IPS DF 6.9 (cell line): ENCODE data around the gene SEL1L.
"Not testable (repeated sequence)": the region's sequence is repeated elsewhere in the genome, so short reads cannot be mapped to it uniquely, and the experiment has no call there.

Experiments
- DNase-seq: peaks from one replicate; pipeline ENCODE4 v3.0.0-alpha.2; 2013; ENCODE audit warnings: low read depth, low spot score
- H3K27ac ChIP-seq: one replicate; pipeline ENCODE4 v1.5.1; 2013; ENCODE audit warnings: low read length, control low read depth
- H3K27me3 ChIP-seq: 2 replicates; pipeline ENCODE4 v1.6.1; 2013; ENCODE audit warnings: mild to moderate bottlenecking, low read length; ENCODE audit not compliant: control insufficient read depth, insufficient read depth
- H3K36me3 ChIP-seq: 2 replicates; pipeline ENCODE4 v1.6.1; 2013; ENCODE audit warnings: low read length; ENCODE audit not compliant: control insufficient read depth, insufficient read depth
- H3K4me1 ChIP-seq: 2 replicates; pipeline ENCODE4 v1.6.1; 2013; ENCODE audit warnings: low read length; ENCODE audit not compliant: control insufficient read depth, insufficient read depth
- H3K4me3 ChIP-seq: 2 replicates; pipeline ENCODE4 v1.5.1; 2013; ENCODE audit warnings: mild to moderate bottlenecking, low read length
- H3K9me3 ChIP-seq: 2 replicates; pipeline ENCODE4 v1.6.1; 2013; ENCODE audit warnings: low read length, inconsistent platforms; ENCODE audit not compliant: control insufficient read depth, insufficient read depth
- WGBS: extraction: QIAGEN DNeasy Blood & Tissue Kit; methylation state at CpG from one replicate; pipeline ENCODE4 v1.1.7; 2013; ENCODE audit warnings: mixed read lengths, missing lambda C conversion rate; ENCODE audit not compliant: insufficient read length, insufficient coverage; 5-methylcytosine and 5-hydroxymethylcytosine counted together

SEL1L gene

DNA sequence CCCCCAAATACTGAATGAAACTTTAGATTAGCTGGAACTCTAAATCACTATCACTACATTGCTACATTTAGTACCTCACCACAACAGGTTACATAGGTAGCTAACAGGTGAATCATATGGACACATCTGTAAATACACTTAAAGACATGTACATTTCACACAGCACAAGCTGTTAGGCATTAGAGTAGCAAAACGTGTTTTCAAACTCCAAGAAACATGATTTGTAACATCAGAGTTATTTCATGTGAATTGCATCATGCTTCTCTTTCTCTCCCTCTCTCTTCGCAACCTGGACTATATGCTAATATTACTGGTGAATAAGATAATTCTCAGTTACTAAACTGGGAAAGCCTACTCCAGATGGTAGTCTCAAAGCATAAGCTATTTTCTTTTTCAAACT, 4.3 kb downstream of the SEL1L start:
- Histone ChIP-seq H3K27ac (no peak overlapping the region), H3K36me3 (no peaks in the 10 kb centered on the region), H3K9me3 (no peaks in the 10 kb centered on the region), H3K4me1 (no peaks in the 10 kb centered on the region), H3K27me3 (no peaks in the 10 kb centered on the region), H3K4me3 (no peak overlapping the region)
- no peak for DNase-seq
- no CpG with 5 or more reads among the region's 2 CpGs for WGBS

- WGBS, result no CpG with 5 or more reads among the region's 1 CpG
- H3K4me1 ChIP-seq, result no peaks in the 10 kb centered on the region
Observed at GRCh38 chr14:81525129-81525528, 8.5 kb downstream of the SEL1L start.

GRCh38 chr14:81523616-81524015, 10.0 kb downstream of the SEL1L start:
- Histone ChIP-seq H3K36me3 (no peaks in the 10 kb centered on the region), H3K27me3 (no peaks in the 10 kb centered on the region), H3K9me3 (no peaks in the 10 kb centered on the region), H3K27ac (no peak overlapping the region), H3K4me1 (no peaks in the 10 kb centered on the region), H3K4me3 (no peak overlapping the region)
- no peak for DNase-seq
- no CpG with 5 or more reads among the region's 2 CpGs for WGBS

More at GRCh38 chr14:81525129-81525528, 8.5 kb downstream of the SEL1L start:
- Histone ChIP-seq H3K27ac (no peak overlapping the region), H3K4me3 (no peak overlapping the region), H3K9me3 (no peaks in the 10 kb centered on the region), H3K36me3 (no peaks in the 10 kb centered on the region), H3K27me3 (no peaks in the 10 kb centered on the region)
- DNase-seq, result no peak

GRCh38 chr14:81523016-81523415, 10.6 kb downstream of the SEL1L start:
- no peak for DNase-seq
- H3K27me3 ChIP-seq, result no peaks in the 10 kb centered on the region
- H3K4me1 ChIP-seq, result no peaks in the 10 kb centered on the region
- no peaks in the 10 kb centered on the region for H3K9me3 ChIP-seq
- no peak overlapping the region for H3K27ac ChIP-seq
- H3K4me3 ChIP-seq, result no peak overlapping the region
- WGBS, result no CpG with 5 or more reads among the region's 4 CpGs
- H3K36me3 ChIP-seq, result no peaks in the 10 kb centered on the region

- no peaks in the 10 kb centered on the region for H3K9me3 ChIP-seq
- no CpG with 5 or more reads among the region's 4 CpGs for WGBS
- no peaks in the 10 kb centered on the region for H3K27me3 ChIP-seq
- H3K36me3 ChIP-seq, result no peaks in the 10 kb centered on the region
- H3K4me3 ChIP-seq, result no peak overlapping the region
- H3K27ac ChIP-seq, result no peak overlapping the region
- no peaks in the 10 kb centered on the region for H3K4me1 ChIP-seq
- DNase-seq, result no peak
Observed at GRCh38 chr14:81521356-81521755, 12.3 kb downstream of the SEL1L start.

GRCh38 chr14:81519200-81520011, 14.2 kb downstream of the SEL1L start:
- no peaks in the 10 kb centered on the region for H3K4me1 ChIP-seq
- no CpG with 5 or more reads among the region's 3 CpGs for WGBS
- no peak overlapping the region for H3K4me3 ChIP-seq

DNA sequence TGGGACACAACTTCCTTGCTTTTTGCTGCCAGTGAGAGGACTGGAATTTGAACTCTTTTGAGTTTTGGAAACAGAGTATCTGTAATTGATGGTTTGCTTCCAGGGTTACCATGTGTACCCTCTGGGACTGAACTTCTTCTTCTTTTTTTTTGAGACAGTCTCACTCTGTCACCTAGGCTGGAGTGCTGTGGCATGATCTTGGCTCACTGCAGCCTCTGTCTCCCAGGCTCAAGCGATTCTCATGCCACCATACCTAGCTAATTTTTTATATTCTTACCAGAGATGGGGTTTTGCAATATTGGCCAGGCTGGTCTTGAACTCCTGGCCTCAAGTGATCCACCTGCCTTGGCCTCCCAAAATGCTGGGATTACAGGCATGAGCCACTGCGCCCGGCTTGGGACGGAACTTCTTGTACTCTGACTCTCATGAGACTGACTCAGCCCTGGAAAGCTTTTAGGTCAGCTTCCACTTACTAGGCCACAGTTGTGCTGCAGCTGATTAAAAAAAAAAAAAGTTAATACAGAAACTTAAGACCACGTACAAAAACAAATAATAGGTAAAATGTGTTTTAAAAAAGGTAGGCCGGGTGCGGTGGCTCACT, 15.8 kb downstream of the SEL1L start:
- Histone ChIP-seq H3K36me3 (no peaks in the 10 kb centered on the region), H3K4me3 (no peak overlapping the region), H3K4me1 (no peaks in the 10 kb centered on the region), H3K27me3 (no peaks in the 10 kb centered on the region), H3K27ac (no peak overlapping the region), H3K9me3 (no peaks in the 10 kb centered on the region)
- no CpG with 5 or more reads among the region's 7 CpGs for WGBS
- no peak for DNase-seq

More at GRCh38 chr14:81519200-81520011, 14.2 kb downstream of the SEL1L start:
- Histone ChIP-seq H3K36me3 (no peaks in the 10 kb centered on the region), H3K27me3 (no peaks in the 10 kb centered on the region), H3K27ac (no peak overlapping the region), H3K9me3 (no peaks in the 10 kb centered on the region)
- no peak for DNase-seq

DNA sequence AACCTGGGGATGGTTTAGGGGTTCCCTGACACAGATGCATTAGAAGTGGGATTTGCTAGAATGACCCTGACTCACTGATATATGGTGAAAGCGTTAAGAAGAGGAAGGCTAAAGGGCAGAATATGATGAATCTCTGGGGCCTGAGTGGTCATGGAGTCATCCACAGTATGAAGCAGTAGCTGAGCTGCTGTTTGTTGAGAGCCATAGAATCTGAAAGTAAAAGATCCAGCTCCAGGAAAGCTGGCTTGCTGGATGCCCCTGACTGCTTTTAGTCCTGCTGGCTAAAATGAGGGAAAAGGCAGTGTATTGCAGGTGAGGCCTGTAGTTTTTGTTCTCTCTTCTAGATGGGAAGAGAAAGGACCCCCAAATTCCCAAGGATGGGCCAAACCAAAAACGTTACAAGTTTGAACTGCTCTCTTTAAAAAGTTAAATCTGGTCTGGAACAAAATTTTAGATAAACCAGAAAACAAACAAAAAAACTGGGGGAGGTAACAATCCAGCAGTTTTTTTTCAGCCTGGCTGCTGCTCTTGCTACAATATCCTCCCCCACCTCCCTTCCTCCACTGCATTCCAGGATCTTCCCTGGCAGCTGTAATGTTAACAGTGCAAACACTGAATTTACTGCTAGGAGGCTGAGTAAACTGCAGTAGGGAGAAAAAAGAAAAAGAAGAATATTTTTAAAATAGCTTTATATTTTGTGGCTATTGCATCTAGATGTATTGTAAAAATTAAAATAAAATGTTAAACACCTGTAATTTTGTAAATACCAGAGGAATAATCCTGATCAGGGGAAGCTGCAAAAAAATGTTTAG, 16.5 kb downstream of the SEL1L start:
- Histone ChIP-seq H3K4me3 (no peak overlapping the region), H3K36me3 (no peaks in the 10 kb centered on the region), H3K27ac (no peak overlapping the region), H3K27me3 (no peaks in the 10 kb centered on the region), H3K4me1 (no peaks in the 10 kb centered on the region), H3K9me3 (no peaks in the 10 kb centered on the region)
- DNase-seq, result no peak
- WGBS, result no CpG with 5 or more reads among the region's 2 CpGs

GRCh38 chr14:81515927-81516326, 17.7 kb downstream of the SEL1L start:
- not testable (repeated sequence) for H3K4me1 ChIP-seq, DNase-seq, H3K9me3 ChIP-seq, H3K27me3 ChIP-seq, H3K4me3 ChIP-seq, H3K36me3 ChIP-seq, H3K27ac ChIP-seq
- WGBS, result no CpG with 5 or more reads among the region's 8 CpGs

GRCh38 chr14:81512826-81513225, 20.8 kb downstream of the SEL1L start:
- not testable (repeated sequence) for H3K27ac ChIP-seq, H3K4me1 ChIP-seq, DNase-seq, H3K27me3 ChIP-seq, H3K9me3 ChIP-seq, H3K36me3 ChIP-seq, H3K4me3 ChIP-seq
- no CpG with 5 or more reads among the region's 6 CpGs for WGBS
